ENCODE results near the gene SUSD1. TPM values are rescaled to one million over a fixed set of nuclear protein-coding genes. Genes with fewer than 3 reads are reported as not detected.

The SUSD1 gene
- polyA plus RNA-seq, 1 of the 3 experiments (the other 2 are of a cell fraction), result 8.2 TPM

DNA sequence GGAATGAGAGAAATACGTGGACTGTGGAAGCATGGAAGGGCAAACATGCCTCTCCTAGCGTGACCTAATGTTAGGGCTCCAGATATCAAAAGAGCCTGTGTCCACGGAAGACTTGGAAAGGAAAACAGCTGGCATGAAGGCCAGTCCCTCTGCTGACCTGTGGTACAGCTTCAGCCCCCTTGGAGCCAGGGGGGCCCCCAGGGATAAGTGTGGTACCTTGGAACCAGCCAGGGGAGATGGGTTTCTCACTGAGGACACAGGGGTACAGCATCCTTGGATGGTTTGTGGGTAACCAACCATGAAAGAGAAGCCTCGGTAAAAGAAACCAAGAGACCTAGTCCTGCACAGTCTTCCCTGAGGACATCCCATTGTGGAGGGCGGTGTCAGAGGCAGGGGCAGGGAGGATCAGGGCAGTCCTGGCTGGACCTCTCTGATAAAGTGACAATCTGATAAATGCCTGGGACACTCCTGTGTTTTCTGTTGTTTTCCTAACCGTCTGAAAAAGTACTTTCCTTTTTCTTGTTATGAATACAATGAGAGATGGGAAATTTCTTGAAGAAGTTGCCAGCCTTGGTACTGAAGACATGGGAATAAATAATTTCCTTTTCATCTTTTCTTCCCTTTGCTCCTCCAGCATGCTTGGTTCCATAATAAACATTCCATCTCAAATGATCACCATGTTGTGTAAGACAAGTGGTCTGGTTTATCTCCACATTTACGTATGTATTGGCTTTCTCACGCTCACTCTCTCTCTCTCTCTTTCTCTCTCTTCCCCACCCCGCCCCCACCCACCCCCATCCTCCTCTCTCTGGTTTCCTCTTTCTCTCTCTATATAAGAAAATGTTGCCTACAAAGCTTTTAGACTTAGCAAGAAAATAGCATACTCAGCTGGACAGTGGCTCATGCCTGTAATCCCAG is 102.1 kb downstream of the SUSD1 start:
- no peaks in the 10 kb centered on the region for H3K9me3 ChIP-seq
- H3K36me3 ChIP-seq (replicated peaks in 1 of 2; ENCODE audit: control insufficient read depth in 1 of 2, insufficient read depth in 2 of 2, low read length in 1 of 2), result no peaks in the 10 kb centered on the region
- H3F3A ChIP-seq (replicated peaks; ENCODE audit: insufficient read depth), result peaks cover 10% of the 10 kb centered on the region
- H3K4me1 ChIP-seq (ENCODE audit: control insufficient read depth in 1 of 2, insufficient read depth in 2 of 2, low read depth in 1 of 2, low read length in 1 of 2), result peaks cover 6 to 18% of the 10 kb centered on the region in 2 experiments; a peak in 3 of 4 replicates
- TF ChIP-seq FOSL2 (IDR thresholded peaks at IDR 0.05; ENCODE audit: borderline replicate concordance, low read depth), result peak; percentile 18; the same call in 1 of the 2 replicates
- TF ChIP-seq, protein P1, sequence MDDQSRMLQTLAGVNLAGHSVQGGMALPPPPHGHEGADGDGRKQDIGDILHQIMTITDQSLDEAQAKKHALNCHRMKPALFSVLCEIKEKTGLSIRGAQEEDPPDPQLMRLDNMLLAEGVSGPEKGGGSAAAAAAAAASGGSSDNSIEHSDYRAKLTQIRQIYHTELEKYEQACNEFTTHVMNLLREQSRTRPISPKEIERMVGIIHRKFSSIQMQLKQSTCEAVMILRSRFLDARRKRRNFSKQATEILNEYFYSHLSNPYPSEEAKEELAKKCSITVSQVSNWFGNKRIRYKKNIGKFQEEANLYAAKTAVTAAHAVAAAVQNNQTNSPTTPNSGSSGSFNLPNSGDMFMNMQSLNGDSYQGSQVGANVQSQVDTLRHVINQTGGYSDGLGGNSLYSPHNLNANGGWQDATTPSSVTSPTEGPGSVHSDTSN (IDR thresholded peaks at IDR 0.05), result peak; percentile 67
- TF ChIP-seq, protein P2, sequence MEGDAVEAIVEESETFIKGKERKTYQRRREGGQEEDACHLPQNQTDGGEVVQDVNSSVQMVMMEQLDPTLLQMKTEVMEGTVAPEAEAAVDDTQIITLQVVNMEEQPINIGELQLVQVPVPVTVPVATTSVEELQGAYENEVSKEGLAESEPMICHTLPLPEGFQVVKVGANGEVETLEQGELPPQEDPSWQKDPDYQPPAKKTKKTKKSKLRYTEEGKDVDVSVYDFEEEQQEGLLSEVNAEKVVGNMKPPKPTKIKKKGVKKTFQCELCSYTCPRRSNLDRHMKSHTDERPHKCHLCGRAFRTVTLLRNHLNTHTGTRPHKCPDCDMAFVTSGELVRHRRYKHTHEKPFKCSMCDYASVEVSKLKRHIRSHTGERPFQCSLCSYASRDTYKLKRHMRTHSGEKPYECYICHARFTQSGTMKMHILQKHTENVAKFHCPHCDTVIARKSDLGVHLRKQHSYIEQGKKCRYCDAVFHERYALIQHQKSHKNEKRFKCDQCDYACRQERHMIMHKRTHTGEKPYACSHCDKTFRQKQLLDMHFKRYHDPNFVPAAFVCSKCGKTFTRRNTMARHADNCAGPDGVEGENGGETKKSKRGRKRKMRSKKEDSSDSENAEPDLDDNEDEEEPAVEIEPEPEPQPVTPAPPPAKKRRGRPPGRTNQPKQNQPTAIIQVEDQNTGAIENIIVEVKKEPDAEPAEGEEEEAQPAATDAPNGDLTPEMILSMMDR (IDR thresholded peaks at IDR 0.05), result no peak
- TF ChIP-seq IRF3 (IDR thresholded peaks at IDR 0.05; ENCODE audit: low read depth, low read length), result no peak
- no peak for TF ChIP-seq FOXJ3 (CRISPR knock-in tag; IDR thresholded peaks at IDR 0.05)
- 0 out of 2 replicates have a peak, but pooled peaks have one; percentile 31 for TF ChIP-seq POLR2AphosphoS5 (IDR thresholded peaks at IDR 0.05; ENCODE audit: low read depth, low read length)
- TF ChIP-seq TCF12 (IDR thresholded peaks at IDR 0.05), result peak; percentile 82
- peak; percentile 33; the same call in 1 of the 2 replicates for TF ChIP-seq NFIC (IDR thresholded peaks at IDR 0.05; ENCODE audit: borderline replicate concordance)
- H3K79me2 ChIP-seq (ENCODE audit: insufficient read depth), result no peaks in the 10 kb centered on the region
- no peaks in the 10 kb centered on the region for H3K27me3 ChIP-seq (ENCODE audit: insufficient read depth)
- ChIA-PET CTCF (interaction anchor here (1.3 to 4.6 kb wide), 2 partner anchors 312 to 313 kb away, joined by 4 to 94 read pairs; no protein-coding TSS in a partner anchor), POLR2A (no interaction called here)
- H3K9me2 ChIP-seq, result no peaks in the 10 kb centered on the region
- H3K27ac ChIP-seq (ENCODE audit: low read depth in 2 of 2, low read length in 1 of 2), result peak overlapping the region; percentile 78 to 85
- no peaks in the 10 kb centered on the region for H4K20me1 ChIP-seq (ENCODE audit: insufficient read depth)
- no peak for DNase-seq
- 68% methylated on average over 9 of the region's 9 CpGs for WGBS (ENCODE audit: low lambda C conversion rate)
- peak overlapping the region; percentile 40 for H3K4me2 ChIP-seq
- H2AFZ ChIP-seq (ENCODE audit: low read depth), result no peak overlapping the region
- H3K9ac ChIP-seq, result peak overlapping the region; percentile 51; the same call in 1 of the 2 replicates
- no peak overlapping the region for H3K4me3 ChIP-seq (ENCODE audit: low read depth in 2 of 2, low read length in 1 of 2)

- Histone ChIP-seq H3K9me3 (no peaks in the 10 kb centered on the region), H3K9me2 (no peaks in the 10 kb centered on the region), H4K20me1 (ENCODE audit: insufficient read depth) (no peaks in the 10 kb centered on the region), H3K4me1 (ENCODE audit: control insufficient read depth in 1 of 2, insufficient read depth in 2 of 2, low read depth in 1 of 2, low read length in 1 of 2) (peaks cover 6 to 32% of the 10 kb centered on the region in 2 experiments; a peak in 3 of 4 replicates), H3F3A (replicated peaks; ENCODE audit: insufficient read depth) (peaks cover 22% of the 10 kb centered on the region), H2AFZ (ENCODE audit: low read depth) (no peak overlapping the region), H3K27ac (ENCODE audit: low read depth in 2 of 2, low read length in 1 of 2) (no peak overlapping the region), H3K4me2 (no peak overlapping the region), H3K4me3 (ENCODE audit: low read depth in 2 of 2, low read length in 1 of 2) (no peak overlapping the region), H3K79me2 (ENCODE audit: insufficient read depth) (no peaks in the 10 kb centered on the region), H3K36me3 (replicated peaks in 1 of 2; ENCODE audit: control insufficient read depth in 1 of 2, insufficient read depth in 2 of 2, low read length in 1 of 2) (no peaks in the 10 kb centered on the region), H3K27me3 (ENCODE audit: insufficient read depth) (no peaks in the 10 kb centered on the region), H3K9ac (no peak overlapping the region)
- 93% methylated on average over 15 of the region's 15 CpGs for WGBS (ENCODE audit: low lambda C conversion rate)
- no peak for TF ChIP-seq FOXJ3 (CRISPR knock-in tag; IDR thresholded peaks at IDR 0.05)
- no peak for TF ChIP-seq SIN3A (IDR thresholded peaks at IDR 0.05; ENCODE audit: borderline replicate concordance, low read depth, low read length)
- DNase-seq, result no peak
- ChIA-PET CTCF (no interaction called here), POLR2A (no interaction called here)
Measured at GRCh38 chr9:112069318-112070169, 105.6 kb downstream of the SUSD1 start.

Measured in SK-N-SH (cell line).